Upper lobe of right lung (tissue), 1 donor: ENCODE results near the gene GOLGA1. TPM values are rescaled to one million over a fixed set of nuclear protein-coding genes. Genes with fewer than 3 reads are reported as not detected.
A peak's percentile ranks its signal among the peaks of the same experiment; 100 is the strongest.

Experiments used
- ATAC-seq: fragments of 200-7000 bp; cut with Tn5 transposase; one replicate; pipeline ENCODE4 v1.9.1; 2020; ENCODE audit warnings: mild to moderate bottlenecking, moderate library complexity
- DNase-seq: peaks from one replicate; pipeline ENCODE4 v3.0.0-alpha.2; 2020
- H3K27ac ChIP-seq: fragments of 200-600 bp; one replicate; pipeline ENCODE4 v1.8.0; 2022
- H3K27me3 ChIP-seq: fragments of 200-600 bp; one replicate; pipeline ENCODE4 v1.8.0; 2022; ENCODE audit warnings: mild to moderate bottlenecking
- H3K36me3 ChIP-seq: fragments of 200-600 bp; one replicate; pipeline ENCODE4 v1.8.0; 2022
- H3K4me1 ChIP-seq: fragments of 200-600 bp; one replicate; pipeline ENCODE4 v1.8.0; 2022
- H3K4me3 ChIP-seq: fragments of 200-600 bp; one replicate; pipeline ENCODE4 v1.8.0; 2022; ENCODE audit warnings: mild to moderate bottlenecking
- H3K9me3 ChIP-seq: fragments of 200-600 bp; one replicate; pipeline ENCODE4 v1.8.0; 2022
- intact Hi-C: fragments of 100-400 bp; cut with DNase I; formaldehyde crosslinking; loops from one replicate; pipeline ENCODE4 v1.11.0; 2022
- total RNA-seq: library from RNA; stranded (reverse); fragmentation: NEBNext Ultra II Directional; extraction: Animal tissue kit (Norgen Biotek cat#: 25700); gene quantifications from one replicate; pipeline ENCODE4 v1.2.1, GENCODE V29; 2021
- TF ChIP-seq, protein P1 (sequence below): fragments of 200-600 bp; IDR thresholded peaks from one replicate; pipeline ENCODE4 v1.8.0; 2022; ENCODE audit warnings: antibody characterized with exemption
- donor health status: DM: no; HTN: yes; CAD: no; lungs with severe emphysema.

GOLGA1 gene
- total RNA-seq, 1 donor from 2014 or later, result 17.9 TPM

- Histone ChIP-seq H3K27me3 (no peaks in the 10 kb centered on the region), H3K36me3 (no peaks in the 10 kb centered on the region), H3K27ac (no peak overlapping the region), H3K4me3 (no peak overlapping the region), H3K9me3 (no peaks in the 10 kb centered on the region), H3K4me1 (peaks cover 17% of the 10 kb centered on the region)
- no peak for DNase-seq
- intact Hi-C loops, result no loop called here
- peak; percentile 38 for ATAC-seq
- TF ChIP-seq, protein P1, sequence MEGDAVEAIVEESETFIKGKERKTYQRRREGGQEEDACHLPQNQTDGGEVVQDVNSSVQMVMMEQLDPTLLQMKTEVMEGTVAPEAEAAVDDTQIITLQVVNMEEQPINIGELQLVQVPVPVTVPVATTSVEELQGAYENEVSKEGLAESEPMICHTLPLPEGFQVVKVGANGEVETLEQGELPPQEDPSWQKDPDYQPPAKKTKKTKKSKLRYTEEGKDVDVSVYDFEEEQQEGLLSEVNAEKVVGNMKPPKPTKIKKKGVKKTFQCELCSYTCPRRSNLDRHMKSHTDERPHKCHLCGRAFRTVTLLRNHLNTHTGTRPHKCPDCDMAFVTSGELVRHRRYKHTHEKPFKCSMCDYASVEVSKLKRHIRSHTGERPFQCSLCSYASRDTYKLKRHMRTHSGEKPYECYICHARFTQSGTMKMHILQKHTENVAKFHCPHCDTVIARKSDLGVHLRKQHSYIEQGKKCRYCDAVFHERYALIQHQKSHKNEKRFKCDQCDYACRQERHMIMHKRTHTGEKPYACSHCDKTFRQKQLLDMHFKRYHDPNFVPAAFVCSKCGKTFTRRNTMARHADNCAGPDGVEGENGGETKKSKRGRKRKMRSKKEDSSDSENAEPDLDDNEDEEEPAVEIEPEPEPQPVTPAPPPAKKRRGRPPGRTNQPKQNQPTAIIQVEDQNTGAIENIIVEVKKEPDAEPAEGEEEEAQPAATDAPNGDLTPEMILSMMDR, result no peak
Observed at GRCh38 chr9:124835026-124835557, 105.8 kb downstream of the GOLGA1 start.

- intact Hi-C loops, result no loop called here
- no peaks in the 10 kb centered on the region for H3K27me3 ChIP-seq
- H3K36me3 ChIP-seq, result no peaks in the 10 kb centered on the region
- no peak overlapping the region for H3K27ac ChIP-seq
- H3K9me3 ChIP-seq, result no peaks in the 10 kb centered on the region
- TF ChIP-seq, protein P1, result no peak
- ATAC-seq, result peak; percentile 32
- DNase-seq, result no peak
- peaks cover 17% of the 10 kb centered on the region for H3K4me1 ChIP-seq
- H3K4me3 ChIP-seq, result no peak overlapping the region
Observed at GRCh38 chr9:124834591-124834990, 106.3 kb downstream of the GOLGA1 start.

DNA sequence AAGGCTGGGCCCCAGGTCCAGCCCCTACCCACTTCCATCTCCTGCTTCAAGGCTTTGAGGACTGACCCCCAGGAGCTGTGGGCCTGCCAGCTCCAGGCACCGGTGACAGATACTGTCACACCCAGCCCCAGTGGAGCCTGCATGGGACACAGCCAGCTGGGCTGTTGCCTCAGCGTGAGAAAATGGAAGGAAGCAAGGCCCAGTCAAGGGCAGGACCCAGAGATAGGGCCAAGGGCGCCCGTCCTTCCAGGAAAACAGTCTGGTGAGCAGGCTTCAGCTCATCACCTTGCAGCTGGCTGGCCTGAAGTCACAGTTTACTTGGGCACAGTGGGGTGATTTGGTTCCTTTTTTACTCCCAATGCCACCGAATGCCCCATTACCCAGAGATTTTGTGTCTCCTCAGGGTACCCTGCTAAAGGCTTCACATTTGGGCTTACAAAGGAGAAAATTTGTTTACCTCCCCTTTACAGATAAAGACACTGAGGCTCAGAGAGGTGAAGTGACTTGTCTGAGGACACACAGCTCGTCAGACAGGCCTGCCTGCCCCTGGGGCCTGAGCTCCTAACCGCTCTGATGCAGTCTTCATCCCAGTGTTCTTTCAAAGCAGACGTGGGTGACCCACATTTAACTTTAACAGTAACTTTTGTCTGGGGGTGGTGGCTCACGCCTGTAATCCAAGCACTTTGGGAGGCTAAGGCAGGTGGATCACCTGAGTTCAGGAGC lies 109.1 kb downstream of the GOLGA1 start:
- H3K27ac ChIP-seq, result no peak overlapping the region
- peak; percentile 51 for ATAC-seq
- TF ChIP-seq, protein P1, result no peak
- intact Hi-C loops, result no loop called here
- no peak for DNase-seq
- H3K4me3 ChIP-seq, result no peak overlapping the region
- peaks cover 17% of the 10 kb centered on the region for H3K4me1 ChIP-seq
- no peaks in the 10 kb centered on the region for H3K36me3 ChIP-seq
- no peaks in the 10 kb centered on the region for H3K27me3 ChIP-seq
- no peaks in the 10 kb centered on the region for H3K9me3 ChIP-seq

- Histone ChIP-seq H3K4me1 (peaks cover 17% of the 10 kb centered on the region), H3K27me3 (no peaks in the 10 kb centered on the region), H3K4me3 (no peak overlapping the region), H3K27ac (no peak overlapping the region), H3K9me3 (no peaks in the 10 kb centered on the region), H3K36me3 (no peaks in the 10 kb centered on the region)
- ATAC-seq (no peak), DNase-seq (no peak)
- TF ChIP-seq, protein P1, result no peak
- intact Hi-C loops, result no loop called here
Observed at GRCh38 chr9:124830593-124830992, 110.3 kb downstream of the GOLGA1 start.

- H3K27me3 ChIP-seq, result no peaks in the 10 kb centered on the region
- no peaks in the 10 kb centered on the region for H3K36me3 ChIP-seq
- peaks cover 8% of the 10 kb centered on the region for H3K4me1 ChIP-seq
- intact Hi-C loops, result no loop called here
- H3K27ac ChIP-seq, result no peak overlapping the region
- TF ChIP-seq, protein P1, result no peak
- ATAC-seq, result no peak
- H3K9me3 ChIP-seq, result no peaks in the 10 kb centered on the region
- no peak overlapping the region for H3K4me3 ChIP-seq
- no peak for DNase-seq
Observed at GRCh38 chr9:124829334-124829669, 111.6 kb downstream of the GOLGA1 start.
